ENCODE measurements around the gene TIMP2. TPM values are rescaled to one million over a fixed set of nuclear protein-coding genes. Genes with fewer than 3 reads are reported as not detected.

TIMP2 gene
- total and polyA plus RNA-seq, 2 donors (not counting 3 experiments of a cell fraction or from before 2014, with no cell fraction given) = 138 to 318 TPM

- H3K27me3 ChIP-seq (ENCODE audit: control insufficient read depth in 2 of 2, insufficient read depth in 2 of 2, low read length in 2 of 2) = no peaks in the 10 kb centered on the region
- H2AFZ ChIP-seq (ENCODE audit: low read depth, low read length) = no peak overlapping the region
- H3K79me2 ChIP-seq (ENCODE audit: control insufficient read depth, insufficient read depth, low read length) = peaks cover 31% of the 10 kb centered on the region
- TSS peak; percentile 19 for BruUV-seq (replicated peaks)
- peak overlapping the region; percentile 89 for H3K4me2 ChIP-seq (ENCODE audit: insufficient read depth, low read length)
- CTCF ChIA-PET = no interaction called here
- intact Hi-C loops (cut with micrococcal nuclease) = no loop called here
- no peaks in the 10 kb centered on the region for H4K20me1 ChIP-seq (replicated peaks; ENCODE audit: control insufficient read depth, extremely low read depth, insufficient read depth, low read length)
- H3K4me3 ChIP-seq (replicated peaks in 1 of 3; ENCODE audit: insufficient read depth in 1 of 3, low read depth in 1 of 3, low read length in 3 of 3) = peak overlapping the region in 2 of 3 experiments; percentile 68 to 72
- peak overlapping the region; percentile 87 for H3K9ac ChIP-seq (replicated peaks; ENCODE audit: extremely low read depth, insufficient read depth, low read length)
- dilution Hi-C loops (cut with MboI; ENCODE audit: extremely low pct_ligation_motif_present, low sequenced_read_pairs) = no loop called here
- FAIRE-seq (peak; percentile 74), DNase-seq (ENCODE audit: low read depth, low spot score) (peak; percentile 44)
- H3K36me3 ChIP-seq (ENCODE audit: control insufficient read depth in 2 of 2, extremely low read depth in 1 of 2, insufficient read depth in 2 of 2, low read length in 2 of 2) = peaks cover 12 to 27% of the 10 kb centered on the region in 2 experiments
- H3K4me1 ChIP-seq (ENCODE audit: control insufficient read depth, extremely low read depth, insufficient read depth, low read length) = peaks cover 16% of the 10 kb centered on the region
- TF ChIP-seq JUN (IDR thresholded peaks at IDR 0.05; ENCODE audit: borderline replicate concordance, insufficient read depth, insufficient read length, low read depth) (peak; percentile 40), FOS (IDR thresholded peaks at IDR 0.05; ENCODE audit: borderline replicate concordance, insufficient read depth, low read length) (peak; percentile 50), GATA2 (IDR thresholded peaks at IDR 0.05; ENCODE audit: insufficient read depth, insufficient read length, low read depth, low read length) (no peak), POLR2A (IDR thresholded peaks at IDR 0.05; ENCODE audit: low read depth, low read length) (peak; percentile 54)
- H3K27ac ChIP-seq (ENCODE audit: insufficient read depth, low read depth, low read length) = peak overlapping the region; percentile 81
- no peaks in the 10 kb centered on the region for H3K9me1 ChIP-seq (replicated peaks; ENCODE audit: control insufficient read depth, extremely low read depth, insufficient read depth, low read length)
- POLR2A ChIA-PET = no interaction called here
- no peaks in the 10 kb centered on the region for H3K9me3 ChIP-seq (replicated peaks; ENCODE audit: control insufficient read depth, insufficient read depth, low read length)
These were observed 85.9 kb downstream of the TIMP2 start for GRCh38 chr17:78839235-78839761.

GRCh38 chr17:78838574-78839005 lies 86.6 kb downstream of the TIMP2 start:
- no peak for FAIRE-seq
- ChIA-PET CTCF (no interaction called here), POLR2A (no interaction called here)
- Histone ChIP-seq H3K4me1 (ENCODE audit: control insufficient read depth, extremely low read depth, insufficient read depth, low read length) (peaks cover 16% of the 10 kb centered on the region), H3K79me2 (ENCODE audit: control insufficient read depth, insufficient read depth, low read length) (peaks cover 31% of the 10 kb centered on the region), H3K27ac (ENCODE audit: insufficient read depth, low read depth, low read length) (peak overlapping the region; percentile 81), H2AFZ (ENCODE audit: low read depth, low read length) (no peak overlapping the region), H3K27me3 (ENCODE audit: control insufficient read depth in 2 of 2, insufficient read depth in 2 of 2, low read length in 2 of 2) (no peaks in the 10 kb centered on the region), H4K20me1 (replicated peaks; ENCODE audit: control insufficient read depth, extremely low read depth, insufficient read depth, low read length) (no peaks in the 10 kb centered on the region), H3K36me3 (ENCODE audit: control insufficient read depth in 2 of 2, extremely low read depth in 1 of 2, insufficient read depth in 2 of 2, low read length in 2 of 2) (peaks cover 12 to 27% of the 10 kb centered on the region in 2 experiments), H3K4me3 (replicated peaks in 1 of 3; ENCODE audit: insufficient read depth in 1 of 3, low read depth in 1 of 3, low read length in 3 of 3) (no peak overlapping the region), H3K9ac (replicated peaks; ENCODE audit: extremely low read depth, insufficient read depth, low read length) (no peak overlapping the region), H3K4me2 (ENCODE audit: insufficient read depth, low read length) (no peak overlapping the region), H3K9me3 (replicated peaks; ENCODE audit: control insufficient read depth, insufficient read depth, low read length) (no peaks in the 10 kb centered on the region), H3K9me1 (replicated peaks; ENCODE audit: control insufficient read depth, extremely low read depth, insufficient read depth, low read length) (no peaks in the 10 kb centered on the region)
- dilution Hi-C loops (cut with MboI; ENCODE audit: extremely low pct_ligation_motif_present, low sequenced_read_pairs) = no loop called here
- BruUV-seq (replicated peaks) = no TSS peak
- no peak for DNase-seq (ENCODE audit: low read depth, low spot score)
- intact Hi-C loops (cut with micrococcal nuclease) = no loop called here
- TF ChIP-seq JUN (IDR thresholded peaks at IDR 0.05; ENCODE audit: borderline replicate concordance, insufficient read depth, insufficient read length, low read depth) = no peak
- TF ChIP-seq CTCF (IDR thresholded peaks at IDR 0.05; ENCODE audit: extremely low read depth in 1 of 2, insufficient read depth in 1 of 2, low read depth in 1 of 2, low read length in 2 of 2) = no peak
- no peak for TF ChIP-seq FOS (IDR thresholded peaks at IDR 0.05; ENCODE audit: borderline replicate concordance, insufficient read depth, low read length)
- no peak for TF ChIP-seq GATA2 (IDR thresholded peaks at IDR 0.05; ENCODE audit: insufficient read depth, insufficient read length, low read depth, low read length)
- no peak for TF ChIP-seq POLR2A (IDR thresholded peaks at IDR 0.05; ENCODE audit: low read depth, low read length)
- no peak for TF ChIP-seq EZH2 (IDR thresholded peaks at IDR 0.05; ENCODE audit: borderline replicate concordance, low read depth, low read length, severe bottlenecking)
- no peak for TF ChIP-seq MYC (IDR thresholded peaks at IDR 0.05; ENCODE audit: low read depth, low read length)
- TF ChIP-seq POLR2AphosphoS5 (IDR thresholded peaks at IDR 0.05; ENCODE audit: insufficient read depth, low read depth, low read length) = no peak
- TF ChIP-seq, protein P1, sequence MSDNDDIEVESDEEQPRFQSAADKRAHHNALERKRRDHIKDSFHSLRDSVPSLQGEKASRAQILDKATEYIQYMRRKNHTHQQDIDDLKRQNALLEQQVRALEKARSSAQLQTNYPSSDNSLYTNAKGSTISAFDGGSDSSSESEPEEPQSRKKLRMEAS (IDR thresholded peaks at IDR 0.05; ENCODE audit: insufficient read depth, insufficient read length) = no peak
